Muscle layer of duodenum (tissue), 2 donors: ENCODE results near the gene EDAR.

Experiments used
- H3K27ac ChIP-seq: one replicate; pipeline ENCODE4 v1.7.0; 2013; ENCODE audit warnings: mild to moderate bottlenecking, low read length
- H3K27me3 ChIP-seq: one replicate; pipeline ENCODE4 v1.7.0; 2013; ENCODE audit warnings: low read depth, mild to moderate bottlenecking, control low read depth, low read length
- H3K36me3 ChIP-seq, 2 donors: one replicate each; pipeline ENCODE4 v1.7.0; 2013; ENCODE audit warnings: low read length in 2 of 2, control low read depth in 1 of 2, mild to moderate bottlenecking in 1 of 2; ENCODE audit not compliant: insufficient read depth in 2 of 2, control insufficient read depth in 1 of 2
- H3K4me1 ChIP-seq, 2 donors: one replicate each; pipeline ENCODE4 v1.7.0; 2013; ENCODE audit warnings: low read length in 2 of 2, mild to moderate bottlenecking in 2 of 2, control low read depth in 1 of 2, moderate library complexity in 1 of 2; ENCODE audit not compliant: insufficient read depth in 2 of 2, control insufficient read depth in 1 of 2
- H3K4me3 ChIP-seq, 2 donors: one replicate each; pipeline ENCODE4 v1.7.0; 2013; ENCODE audit warnings: low read length in 2 of 2, low read depth in 1 of 2, mild to moderate bottlenecking in 1 of 2
- H3K9me3 ChIP-seq, 2 donors: one replicate each; pipeline ENCODE4 v1.7.0; 2013; ENCODE audit warnings: low read length in 2 of 2, control low read depth in 1 of 2, mild to moderate bottlenecking in 1 of 2; ENCODE audit not compliant: control insufficient read depth in 1 of 2
- donor health status: healthy.

EDAR gene

GRCh38 chr2:108920686-108921085, 68.3 kb downstream of the EDAR start:
- Histone ChIP-seq H3K9me3 (no peaks in the 10 kb centered on the region), H3K27ac (no peak overlapping the region), H3K4me3 (no peak overlapping the region), H3K27me3 (no peaks in the 10 kb centered on the region), H3K36me3 (no peaks in the 10 kb centered on the region), H3K4me1 (peaks cover 8 to 39% of the 10 kb centered on the region in 2 donors)

DNA sequence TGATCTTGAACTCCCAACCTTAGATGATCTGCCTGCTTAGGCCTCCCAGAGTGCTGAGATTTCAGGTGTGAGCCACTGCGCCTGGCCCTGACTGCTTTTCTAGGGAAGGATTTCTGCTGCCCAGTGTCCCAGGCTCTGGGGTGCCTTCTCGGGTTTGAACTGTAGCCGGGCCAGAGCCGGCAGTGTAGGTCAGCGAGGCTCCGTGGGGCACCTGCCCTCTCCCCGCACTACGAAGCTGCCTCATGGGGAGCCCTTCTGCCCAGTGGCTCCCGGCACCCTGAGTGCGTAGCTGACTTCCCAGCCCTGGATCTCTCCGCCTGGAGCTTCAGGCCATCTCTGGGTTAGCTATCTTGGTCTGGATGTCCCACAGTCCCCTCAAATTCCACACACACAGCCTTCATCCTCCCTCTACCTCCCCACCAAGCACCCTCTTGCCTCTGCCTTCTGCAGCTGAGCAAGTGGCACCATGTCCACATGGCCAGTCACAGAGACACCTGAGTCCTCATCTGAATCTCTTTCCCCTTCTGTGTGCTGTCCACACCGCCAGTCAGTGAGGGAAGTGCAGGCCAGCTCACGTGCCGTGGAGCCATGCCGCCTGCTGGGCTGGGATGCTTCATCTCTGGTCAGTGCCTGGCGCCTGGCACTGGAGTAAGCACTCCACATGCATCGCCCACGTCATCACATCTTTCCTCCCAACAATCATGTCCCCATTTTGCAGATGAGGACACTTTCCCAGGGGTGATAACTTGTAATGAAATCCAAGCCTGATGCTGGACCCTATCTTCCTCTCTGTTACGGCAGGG, 69.2 kb downstream of the EDAR start:
- no peak overlapping the region for H3K27ac ChIP-seq
- H3K27me3 ChIP-seq = no peaks in the 10 kb centered on the region
- H3K36me3 ChIP-seq = no peaks in the 10 kb centered on the region
- H3K9me3 ChIP-seq = no peaks in the 10 kb centered on the region
- peaks cover 8 to 34% of the 10 kb centered on the region in 2 donors for H3K4me1 ChIP-seq
- no peak overlapping the region for H3K4me3 ChIP-seq

DNA sequence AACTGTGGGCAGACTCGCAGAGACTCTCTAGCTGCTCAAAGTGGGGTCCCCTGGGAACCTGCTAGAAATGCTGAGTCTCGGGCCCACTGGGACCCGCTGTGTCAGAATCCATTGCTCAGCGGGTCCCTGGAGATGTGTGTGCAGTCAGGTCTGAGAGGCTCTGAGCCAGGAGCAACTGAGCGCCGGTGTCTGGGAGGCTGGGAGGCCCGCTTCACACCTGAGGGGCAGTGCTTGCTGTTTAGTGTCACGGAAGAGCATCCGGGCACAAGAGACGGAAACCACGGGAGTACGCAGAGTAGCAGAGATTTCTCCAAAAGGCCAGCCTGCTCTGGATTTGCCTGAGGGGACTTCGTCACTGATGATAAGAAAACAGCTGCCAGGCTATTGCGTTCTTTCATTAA, 70.1 kb downstream of the EDAR start:
- Histone ChIP-seq H3K36me3 (no peaks in the 10 kb centered on the region), H3K4me3 (no peak overlapping the region), H3K27me3 (no peaks in the 10 kb centered on the region), H3K4me1 (peaks cover 8 to 26% of the 10 kb centered on the region in 2 donors), H3K9me3 (no peaks in the 10 kb centered on the region), H3K27ac (no peak overlapping the region)

GRCh38 chr2:108918156-108918874, 70.7 kb downstream of the EDAR start:
- no peaks in the 10 kb centered on the region for H3K27me3 ChIP-seq
- H3K9me3 ChIP-seq = no peaks in the 10 kb centered on the region
- peaks cover 8 to 20% of the 10 kb centered on the region in 2 donors for H3K4me1 ChIP-seq
- no peak overlapping the region for H3K27ac ChIP-seq
- no peak overlapping the region for H3K4me3 ChIP-seq
- no peaks in the 10 kb centered on the region for H3K36me3 ChIP-seq

GRCh38 chr2:108917526-108917925, 71.5 kb downstream of the EDAR start:
- H3K27ac ChIP-seq = no peak overlapping the region
- peaks cover 8 to 12% of the 10 kb centered on the region in 2 donors for H3K4me1 ChIP-seq
- no peak overlapping the region for H3K4me3 ChIP-seq
- no peaks in the 10 kb centered on the region for H3K36me3 ChIP-seq
- no peaks in the 10 kb centered on the region for H3K9me3 ChIP-seq
- no peaks in the 10 kb centered on the region for H3K27me3 ChIP-seq

DNA sequence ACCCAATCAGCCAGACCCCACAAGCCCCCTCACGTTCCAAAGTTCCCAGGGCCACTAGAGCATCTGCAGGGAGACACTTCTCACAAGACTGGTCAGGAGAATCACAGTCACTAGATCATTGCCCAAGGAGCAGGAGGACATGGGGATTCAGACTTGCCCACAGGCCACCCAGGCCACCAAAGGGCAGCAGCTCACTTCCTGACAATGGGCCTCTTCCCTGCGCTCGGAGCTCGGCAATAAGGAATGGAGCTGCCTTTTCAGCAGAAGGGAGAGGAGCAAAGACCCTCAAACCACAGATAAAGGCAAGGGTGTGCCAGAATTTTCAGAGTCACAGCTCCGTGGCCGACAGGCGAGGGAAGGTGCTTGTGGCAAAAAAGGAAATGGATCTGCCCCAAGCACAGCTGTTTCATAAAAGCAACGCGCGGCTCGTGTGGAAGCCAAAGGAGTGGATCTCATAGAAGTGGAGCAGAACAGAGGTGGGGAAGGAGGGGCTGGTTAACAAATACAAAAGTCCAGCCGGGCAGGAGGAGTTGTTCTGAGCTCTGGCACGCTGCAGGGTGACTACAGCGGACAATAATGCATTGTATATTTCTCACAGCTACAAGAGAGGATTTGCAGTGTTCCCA, 72.1 kb downstream of the EDAR start:
- H3K4me3 ChIP-seq = no peak overlapping the region
- H3K27ac ChIP-seq = no peak overlapping the region
- no peaks in the 10 kb centered on the region for H3K9me3 ChIP-seq
- H3K4me1 ChIP-seq = peaks cover 8 to 9% of the 10 kb centered on the region in 2 donors
- H3K36me3 ChIP-seq = no peaks in the 10 kb centered on the region
- no peaks in the 10 kb centered on the region for H3K27me3 ChIP-seq

DNA sequence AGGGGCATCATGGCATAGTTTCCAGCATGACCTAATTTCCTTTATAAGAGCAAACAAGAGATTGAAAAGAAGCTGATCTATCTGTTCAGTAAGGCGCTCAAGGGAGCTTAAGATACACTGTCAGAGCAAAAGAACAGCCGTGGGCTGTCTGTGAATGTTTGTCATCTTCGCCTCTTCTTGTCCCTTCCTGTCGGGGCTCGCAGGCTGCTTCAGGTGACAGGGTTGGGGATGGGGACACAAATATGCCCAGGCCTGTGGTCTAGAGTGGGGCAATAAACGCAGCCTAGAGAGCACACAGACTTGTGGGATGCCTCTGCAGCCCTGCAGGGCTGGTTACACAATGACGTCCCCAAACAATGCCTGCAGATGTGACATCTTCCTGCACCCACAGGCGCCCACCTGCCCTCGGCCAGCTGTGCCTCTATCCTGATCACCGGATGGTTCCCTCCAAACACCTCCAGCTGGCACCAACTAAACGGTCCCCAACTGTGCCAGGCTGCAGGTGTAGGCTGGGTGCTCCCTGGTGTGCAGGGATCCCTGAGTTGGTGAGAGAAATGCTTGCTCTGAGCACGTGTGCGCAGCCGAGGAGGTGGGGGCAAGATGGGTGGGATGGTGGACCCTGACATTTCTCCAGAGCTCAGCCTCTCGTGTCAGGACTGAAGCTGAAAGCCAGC, 72.8 kb downstream of the EDAR start:
- Histone ChIP-seq H3K27ac (no peak overlapping the region), H3K9me3 (no peaks in the 10 kb centered on the region), H3K4me3 (no peak overlapping the region), H3K27me3 (no peaks in the 10 kb centered on the region), H3K4me1 (peaks cover 8 to 9% of the 10 kb centered on the region in 2 donors), H3K36me3 (no peaks in the 10 kb centered on the region)

DNA sequence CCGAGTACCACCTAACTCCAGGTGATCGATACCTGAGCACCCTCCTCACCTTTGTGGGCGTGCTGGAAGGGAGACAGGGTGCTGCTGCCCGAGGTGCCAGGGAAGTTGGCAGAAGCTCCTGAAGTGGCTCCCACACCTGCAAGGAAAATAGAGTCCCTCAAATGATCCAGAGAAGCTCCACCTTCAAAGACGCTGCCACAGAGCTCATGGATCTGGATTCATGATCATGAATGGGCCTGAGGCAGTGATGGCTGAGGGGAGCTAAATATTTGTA, 76.5 kb downstream of the EDAR start:
- H3K4me1 ChIP-seq = peaks cover 3 to 4% of the 10 kb centered on the region in 2 donors

GRCh38 chr2:108911807-108912628, 77.0 kb downstream of the EDAR start:
- Histone ChIP-seq H3K27ac (no peak overlapping the region), H3K27me3 (no peaks in the 10 kb centered on the region)

More for the DNA sequence above, 76.5 kb downstream of the EDAR start:
- H3K9me3 ChIP-seq = no peaks in the 10 kb centered on the region
- H3K27me3 ChIP-seq = no peaks in the 10 kb centered on the region
- H3K4me3 ChIP-seq = no peak overlapping the region
- H3K27ac ChIP-seq = no peak overlapping the region
- no peaks in the 10 kb centered on the region for H3K36me3 ChIP-seq

GRCh38 chr2:108911401-108911800, 77.6 kb downstream of the EDAR start:
- Histone ChIP-seq H3K4me3 (no peak overlapping the region), H3K36me3 (no peaks in the 10 kb centered on the region), H3K9me3 (no peaks in the 10 kb centered on the region), H3K27ac (no peak overlapping the region), H3K27me3 (no peaks in the 10 kb centered on the region), H3K4me1 (no peaks in the 10 kb centered on the region)

More at GRCh38 chr2:108911807-108912628, 77.0 kb downstream of the EDAR start:
- no peaks in the 10 kb centered on the region for H3K4me1 ChIP-seq
- no peak overlapping the region for H3K4me3 ChIP-seq
- H3K9me3 ChIP-seq = no peaks in the 10 kb centered on the region
- H3K36me3 ChIP-seq = no peaks in the 10 kb centered on the region
